Activated T-cell treated with anti-CD3 and anti-CD28 coated beads for 24 hours (primary cell): ENCODE results near the gene GRAP.
A peak's percentile ranks its signal among the peaks of the same experiment; 100 is the strongest.
"Not testable (repeated sequence)": the region's sequence is repeated elsewhere in the genome, so short reads cannot be mapped to it uniquely, and the experiment has no call there.

Source experiments
- DNase-seq: peaks from one replicate; pipeline ENCODE4 v3.0.0-alpha.2; 2020; ENCODE audit warnings: low read depth

The GRAP gene

DNA sequence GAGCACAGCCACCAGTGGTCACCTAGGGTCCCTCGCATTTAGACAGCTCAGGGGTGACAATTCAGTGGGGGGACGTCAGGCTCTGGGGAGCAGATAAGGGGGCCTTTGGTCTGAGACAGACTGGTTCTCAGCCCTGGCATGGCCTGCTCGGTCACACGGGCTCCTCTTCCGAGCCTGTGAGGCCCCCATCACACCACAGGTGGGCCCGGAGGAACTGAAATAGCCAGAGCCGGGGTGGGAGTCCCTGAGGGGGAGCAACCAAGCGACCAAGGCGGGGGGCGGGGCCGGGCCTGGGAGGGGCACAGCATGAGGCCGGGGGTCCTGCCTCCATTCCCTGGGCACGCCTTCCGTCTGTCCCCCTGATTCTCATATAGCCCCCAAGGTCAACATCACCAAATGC, 4.4 kb downstream of the GRAP start:
- not testable (repeated sequence) for DNase-seq

DNA sequence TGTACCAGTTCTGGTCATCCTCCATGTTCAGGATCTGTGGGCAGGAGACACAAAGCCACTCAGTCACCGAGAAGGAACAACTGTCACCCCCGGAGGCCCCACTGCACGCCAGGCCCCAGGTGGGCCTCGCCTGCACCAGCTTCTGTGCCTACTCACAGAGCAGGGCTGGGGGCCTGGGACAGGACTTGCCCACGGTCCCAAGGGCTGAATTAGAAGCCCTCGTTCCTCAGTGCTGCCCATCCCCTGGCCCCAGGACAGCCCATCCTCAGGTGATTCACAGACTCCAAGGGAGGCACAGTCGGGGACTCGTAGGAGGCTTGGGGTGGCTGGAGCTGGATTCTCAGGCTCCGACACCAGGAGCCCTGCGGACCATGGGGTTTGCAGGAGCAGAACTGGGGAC, 4.9 kb downstream of the GRAP start:
- not testable (repeated sequence) for DNase-seq

DNA sequence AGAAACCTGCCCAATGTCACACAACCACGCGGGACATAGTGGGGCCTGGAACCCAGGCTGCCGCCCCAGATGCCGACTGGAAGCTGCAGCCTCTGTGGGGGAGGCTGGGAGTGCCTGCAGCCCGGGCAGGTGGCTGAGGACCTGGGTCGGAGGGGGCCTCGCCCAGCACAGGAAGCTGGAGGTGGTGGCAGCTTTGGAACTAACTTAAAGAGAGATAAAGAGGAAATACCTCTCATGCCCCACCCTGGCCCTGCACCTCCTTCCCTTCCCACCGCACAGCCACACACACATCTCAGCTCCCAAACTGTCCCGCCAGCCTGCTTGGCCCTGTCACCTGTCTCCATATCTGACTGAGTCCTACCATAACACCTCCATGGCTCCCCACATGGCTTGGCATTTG, 6.4 kb downstream of the GRAP start:
- DNase-seq: not testable (repeated sequence)

DNA sequence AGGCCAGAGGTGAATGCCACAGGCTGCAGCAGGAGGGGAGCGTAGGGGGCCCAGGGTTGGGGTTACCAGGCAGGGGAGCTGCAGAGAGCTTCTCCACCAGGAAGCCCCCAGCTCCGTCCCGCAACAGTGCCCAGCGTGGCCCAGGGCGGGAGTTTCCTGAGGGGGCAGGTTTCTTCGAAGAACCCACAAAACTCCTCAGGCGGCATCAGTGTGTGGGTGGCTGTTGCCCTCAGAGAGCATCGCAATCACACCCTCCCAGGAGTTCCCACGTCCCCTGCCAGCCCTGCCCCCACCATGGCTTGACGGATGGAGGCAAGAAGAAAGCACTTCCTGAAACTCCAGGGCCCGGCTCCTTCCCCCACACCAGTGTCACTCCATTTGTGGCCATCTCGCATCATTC, 8.0 kb downstream of the GRAP start:
- DNase-seq: not testable (repeated sequence)

DNA sequence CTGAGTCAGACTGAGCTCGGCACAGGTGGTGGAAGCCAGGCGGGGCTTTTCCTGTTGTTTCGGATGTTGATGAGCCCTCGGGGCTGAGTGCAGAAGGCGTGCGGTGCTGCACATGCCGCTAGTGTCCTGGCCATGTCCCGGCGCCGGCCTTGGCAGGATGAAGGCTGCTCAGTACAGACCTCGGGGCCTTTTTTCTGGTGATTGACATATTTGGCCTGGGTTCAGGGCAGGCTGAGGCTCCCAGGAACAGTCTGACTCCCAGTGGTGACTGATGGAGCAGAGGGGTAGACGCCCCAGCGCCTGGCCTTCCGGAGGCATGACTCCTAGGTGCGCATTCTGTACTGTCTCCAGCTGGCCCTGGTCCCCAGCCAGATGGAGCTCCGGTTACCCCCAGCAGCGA, 8.8 kb downstream of the GRAP start:
- DNase-seq: not testable (repeated sequence)

DNA sequence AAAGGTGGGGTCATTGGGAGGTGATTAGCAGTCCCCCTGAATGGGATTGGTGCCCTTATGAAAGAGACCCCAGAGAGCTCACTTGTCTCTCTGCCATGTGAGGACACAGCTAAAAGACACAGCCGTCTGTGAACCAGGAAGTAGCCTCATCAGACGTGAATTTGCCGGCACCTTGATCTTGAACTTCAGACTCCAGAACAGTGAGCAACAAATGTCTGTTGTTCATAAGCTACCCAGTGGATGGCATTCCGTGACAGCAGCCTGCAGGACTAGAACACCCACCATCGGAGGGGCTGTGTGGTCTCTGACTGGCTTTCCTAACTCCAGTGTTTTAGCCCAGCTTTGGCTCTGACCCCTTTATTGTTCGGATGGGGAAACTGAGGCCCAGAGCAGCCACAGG, 9.2 kb downstream of the GRAP start:
- DNase-seq: not testable (repeated sequence)

DNA sequence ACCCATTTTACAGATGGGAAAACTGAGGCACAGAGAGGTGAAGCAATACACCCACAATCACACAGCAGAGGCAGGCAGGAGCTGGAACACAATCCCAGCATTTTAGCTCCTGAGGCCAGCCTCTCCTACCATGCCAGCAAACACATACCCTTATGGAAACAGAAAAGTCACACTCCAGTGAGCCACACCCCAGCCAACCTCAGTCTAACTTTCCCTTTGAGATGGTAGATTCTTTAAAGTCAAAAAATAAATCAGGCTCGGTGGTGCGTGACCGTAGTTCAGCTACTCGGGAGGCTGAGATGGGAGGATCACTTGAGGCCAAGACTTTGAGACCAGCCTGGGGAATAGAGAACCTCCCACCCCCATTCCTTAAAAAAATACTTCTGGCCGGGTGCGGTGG, 10.6 kb downstream of the GRAP start:
- not testable (repeated sequence) for DNase-seq

DNA sequence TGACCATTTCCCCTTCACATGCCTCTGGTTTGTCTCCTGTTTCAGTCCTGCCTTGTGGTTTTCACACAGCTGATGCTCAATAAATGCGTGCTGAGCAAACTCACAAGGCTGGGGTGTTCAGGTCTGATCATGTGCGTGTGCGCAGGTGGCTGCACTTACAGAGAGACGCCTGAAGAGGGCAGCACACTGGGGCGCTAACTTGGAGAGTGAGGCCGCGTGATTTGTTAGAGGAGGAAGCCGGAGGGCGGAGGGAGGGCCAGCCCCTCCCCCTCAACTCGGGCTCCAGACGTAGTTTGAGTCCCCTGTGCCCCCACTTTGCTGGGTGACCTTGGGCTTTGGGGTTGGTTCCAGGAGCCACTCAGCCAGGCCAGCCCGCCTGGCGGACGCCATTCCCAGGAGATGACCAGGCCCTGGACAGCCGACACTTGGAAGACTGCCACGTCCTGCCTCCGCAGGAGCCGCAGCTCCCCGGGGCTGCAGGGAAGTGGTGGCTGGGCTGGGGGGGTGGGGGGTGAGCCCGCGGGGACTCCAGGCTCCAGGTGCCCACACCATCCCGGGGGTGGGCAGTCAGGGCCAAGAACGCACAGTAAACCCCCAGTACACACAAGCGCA, 14.3 kb downstream of the GRAP start:
- DNase-seq: not testable (repeated sequence)

DNA sequence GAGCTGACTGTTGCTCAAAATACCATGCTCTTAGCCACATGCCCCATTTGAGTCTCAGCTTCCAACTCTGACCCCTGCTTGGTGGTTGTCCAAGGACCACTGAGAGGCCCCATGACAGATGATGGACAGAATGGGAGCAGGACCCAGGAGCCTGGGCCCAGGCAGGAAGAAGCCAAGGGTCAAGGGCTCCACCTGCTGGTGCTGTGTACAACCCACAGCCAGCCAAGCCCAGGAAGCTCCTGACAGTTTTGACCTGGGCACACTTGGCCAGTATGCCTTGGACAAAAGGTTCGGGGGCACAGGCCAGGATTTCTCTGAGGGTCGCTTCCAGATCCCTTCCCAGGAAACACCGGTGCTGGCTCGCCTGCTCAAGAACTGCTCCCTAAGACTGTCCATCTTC, 15.0 kb downstream of the GRAP start:
- peak; percentile 35 for DNase-seq

DNA sequence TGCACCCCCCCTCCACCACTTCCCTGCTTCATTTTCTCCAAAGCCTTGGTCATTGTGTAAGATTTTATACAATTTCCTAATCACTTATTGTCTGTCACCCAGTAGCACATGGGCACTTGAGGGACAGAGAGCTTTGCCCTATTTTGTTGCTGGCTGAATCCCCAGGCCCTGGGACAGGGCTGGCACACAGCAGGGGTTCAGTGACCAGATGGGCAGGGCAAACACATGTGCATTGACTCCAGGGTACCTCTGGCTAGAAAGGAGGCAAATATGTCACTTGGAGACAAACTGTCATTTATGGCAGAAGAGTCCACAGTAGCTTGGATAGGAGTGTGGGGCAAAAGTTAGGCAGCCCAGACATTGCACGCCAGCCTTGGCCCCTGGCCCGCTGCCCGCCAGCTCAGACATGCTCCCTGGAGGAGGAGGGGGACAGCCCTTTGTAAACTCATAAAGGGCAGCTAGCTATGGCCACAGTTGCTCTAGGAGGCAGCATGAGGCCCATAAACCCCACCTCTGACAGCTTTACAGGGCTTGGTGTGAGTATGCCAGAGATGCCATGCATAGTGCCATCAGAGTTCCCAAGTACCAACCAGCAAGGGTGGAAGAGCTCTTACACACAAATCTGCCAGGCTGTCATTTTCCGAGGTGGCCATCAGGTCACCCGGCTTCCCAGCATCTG, 15.8 kb downstream of the GRAP start:
- DNase-seq: not testable (repeated sequence)

DNA sequence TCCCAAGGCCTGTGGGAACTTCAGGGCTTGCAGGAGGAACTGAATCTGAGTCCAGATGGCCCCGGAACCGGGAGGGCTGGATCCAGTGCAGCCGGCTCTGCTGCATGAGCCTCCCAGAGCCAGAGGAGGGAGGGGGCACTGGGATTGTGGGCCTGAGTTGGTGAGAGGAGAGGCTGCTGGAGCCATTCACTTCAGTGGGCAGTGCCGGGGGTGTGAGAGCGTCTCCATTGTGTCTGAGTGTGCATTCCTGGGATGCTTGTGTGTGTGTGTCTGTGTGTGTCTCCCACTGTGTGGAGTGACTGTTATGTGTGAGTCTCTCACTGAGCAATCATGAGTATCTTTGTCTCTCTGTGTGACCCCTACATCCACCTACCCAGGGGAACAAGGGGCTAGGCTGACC, 17.0 kb downstream of the GRAP start:
- DNase-seq: not testable (repeated sequence)

DNA sequence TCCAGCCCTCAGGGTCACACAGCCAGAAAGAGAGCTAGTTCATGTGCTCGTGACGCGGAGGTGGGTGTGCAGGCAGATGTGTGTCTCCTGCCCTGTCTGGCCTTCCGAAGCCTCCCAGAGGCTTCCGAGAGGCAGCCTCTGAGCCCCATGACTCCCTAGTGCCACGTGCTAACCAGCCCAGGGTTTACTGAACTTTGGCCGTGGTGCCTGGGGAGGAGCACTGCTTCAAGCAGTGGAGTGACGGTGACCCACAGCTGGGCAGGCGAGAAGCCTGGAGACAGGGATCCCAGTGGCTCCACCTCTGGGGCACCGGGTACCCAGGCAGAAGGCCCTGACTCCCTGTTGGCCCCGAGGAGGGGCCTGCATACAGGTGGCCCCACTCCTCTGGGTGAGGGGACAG, 18.1 kb downstream of the GRAP start:
- not testable (repeated sequence) for DNase-seq

DNA sequence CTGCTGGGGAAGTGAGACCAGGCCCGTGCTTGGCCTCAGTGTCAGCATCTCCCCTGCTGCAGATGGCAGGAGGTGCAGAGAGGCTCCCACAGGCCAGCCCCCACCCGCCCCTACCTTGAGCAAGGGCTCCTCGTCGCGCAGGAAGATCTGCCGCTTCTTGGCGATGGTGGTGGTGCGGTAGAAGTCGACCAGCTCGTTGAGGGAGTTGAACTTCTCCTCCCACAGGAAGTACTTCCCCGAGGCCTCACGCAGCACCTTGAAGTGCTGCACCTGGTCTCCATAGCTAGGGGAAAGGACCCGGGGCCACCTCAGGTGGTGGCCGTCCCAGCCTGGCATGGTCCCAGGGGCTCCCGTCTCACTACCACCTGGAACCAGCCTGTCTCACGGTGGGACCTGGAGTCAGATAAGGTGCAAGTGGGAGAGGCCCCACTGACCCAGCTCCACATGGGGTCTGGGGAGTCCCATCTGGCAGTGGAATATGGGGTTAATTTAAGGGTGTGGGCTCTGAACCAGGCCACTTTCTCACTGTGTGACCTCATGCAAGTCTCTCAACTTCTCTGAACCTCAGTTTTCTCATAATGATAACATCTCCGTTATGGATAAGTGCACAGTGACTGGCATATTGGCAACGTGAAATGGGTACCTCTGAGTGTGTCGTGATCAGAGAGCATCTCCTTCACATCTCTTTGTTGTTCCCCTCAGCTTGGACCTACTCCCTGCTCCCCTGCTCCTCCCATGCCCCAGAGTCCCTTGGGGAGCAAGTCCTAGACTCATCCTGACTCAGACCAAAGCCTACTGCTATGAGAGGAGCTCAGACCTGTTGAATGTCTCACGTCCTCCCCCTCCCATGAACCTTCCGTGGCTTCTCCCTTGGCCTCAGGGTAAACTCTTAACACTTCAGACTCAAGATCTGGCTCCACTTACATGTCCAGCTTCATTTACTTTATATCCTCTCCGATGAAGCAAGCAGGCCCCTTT, 22.4 kb downstream of the GRAP start:
- no peak for DNase-seq

DNA sequence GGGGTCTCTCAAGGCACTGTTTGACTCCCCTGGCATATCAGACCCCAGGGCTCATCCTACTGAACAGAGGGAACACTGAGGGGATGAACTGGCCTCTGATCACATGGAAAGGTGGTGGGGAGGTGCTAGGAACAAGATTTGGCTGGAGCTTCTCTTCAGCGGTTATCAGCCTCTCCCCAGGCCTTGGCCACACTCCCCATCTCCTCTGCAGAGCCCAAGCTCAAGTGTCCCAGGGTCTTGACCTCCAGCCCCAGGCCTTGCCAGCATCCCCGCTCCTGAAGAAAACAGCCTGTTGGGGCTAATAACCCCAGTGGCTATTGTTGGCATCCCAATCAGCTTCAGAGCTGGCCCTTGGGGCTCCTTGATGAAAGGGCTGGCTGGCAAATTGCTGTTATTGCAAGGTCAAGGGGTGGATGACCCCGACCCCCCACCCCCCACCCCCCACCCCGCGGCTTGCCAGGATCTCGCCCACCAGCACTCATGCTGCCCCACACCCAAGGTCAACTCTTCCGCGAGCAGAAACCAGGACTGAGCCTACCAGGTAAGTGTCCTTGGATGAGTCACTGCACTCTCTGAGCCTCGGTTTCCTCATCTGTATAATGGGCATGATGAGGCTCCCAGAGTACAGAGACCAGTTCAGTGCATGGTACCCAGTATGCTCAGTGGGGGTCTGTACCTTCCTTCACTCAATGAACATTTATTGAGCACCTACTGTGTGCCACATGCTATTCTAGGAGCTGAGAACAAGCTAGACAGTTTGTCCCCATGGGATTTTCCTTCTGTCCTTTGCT, 23.4 kb downstream of the GRAP start:
- no peak for DNase-seq

DNA sequence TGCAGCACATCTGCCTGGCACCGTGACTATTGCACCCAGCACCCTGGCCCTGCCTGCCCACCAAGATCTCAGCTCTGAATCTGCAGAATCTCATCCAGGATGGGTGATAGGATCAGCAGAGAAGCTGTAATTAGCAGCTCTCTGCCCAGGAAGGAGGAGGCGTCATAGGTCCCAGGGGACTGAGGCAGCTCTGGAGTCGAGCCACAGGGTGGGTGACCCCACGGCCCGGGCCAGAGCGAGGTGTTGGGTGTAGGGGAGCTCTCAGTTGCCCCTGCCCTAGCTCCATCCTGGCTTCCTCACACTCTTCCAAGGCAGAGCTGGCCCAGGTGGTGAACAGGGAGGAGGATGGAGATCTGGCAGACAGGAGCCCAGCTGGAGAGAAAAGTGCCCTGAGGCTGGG, 24.0 kb downstream of the GRAP start:
- DNase-seq: no peak

DNA sequence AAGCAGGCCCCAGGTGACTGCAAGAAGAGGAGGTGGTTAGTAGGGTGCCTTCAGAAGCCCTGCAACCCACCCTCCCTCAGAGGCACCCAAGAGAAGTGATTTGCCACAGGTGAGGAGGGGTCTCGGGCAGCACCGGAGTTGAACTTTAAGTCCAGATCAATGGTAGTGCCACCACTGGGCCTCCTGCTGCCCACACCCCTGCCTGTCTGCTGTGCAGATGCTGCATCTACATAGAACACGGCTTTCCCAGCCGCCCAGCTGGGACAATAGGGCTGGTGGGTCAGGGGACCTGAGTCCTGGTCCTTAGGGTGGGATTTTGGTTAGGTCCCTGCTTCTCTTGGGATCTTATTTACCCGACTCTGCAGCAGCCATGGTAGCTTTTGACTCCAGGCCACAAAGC, 24.6 kb downstream of the GRAP start:
- DNase-seq: no peak

DNA sequence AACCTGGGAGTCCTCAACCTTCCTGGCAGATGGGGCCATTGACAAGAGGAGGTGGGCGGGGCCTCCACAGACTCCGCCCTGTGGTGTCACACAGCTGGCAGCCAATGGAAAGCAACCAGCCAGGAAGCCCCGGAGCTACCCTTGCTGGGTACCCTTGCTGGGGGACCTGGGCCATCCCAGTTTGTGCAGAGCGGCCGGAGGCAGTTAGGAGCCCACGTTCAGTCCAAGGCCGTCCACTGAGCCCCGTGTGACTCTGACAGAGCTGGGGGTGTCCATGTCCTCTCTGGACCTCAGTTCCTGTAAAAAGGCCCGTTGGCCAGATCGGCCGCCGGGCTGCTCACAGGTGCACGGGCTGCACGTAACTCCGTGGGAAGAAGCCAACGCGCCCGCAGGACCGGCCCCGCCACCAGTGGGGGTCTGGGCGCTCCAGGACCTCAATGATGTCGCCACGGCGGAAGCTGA, 25.1 kb downstream of the GRAP start:
- DNase-seq: no peak

DNA sequence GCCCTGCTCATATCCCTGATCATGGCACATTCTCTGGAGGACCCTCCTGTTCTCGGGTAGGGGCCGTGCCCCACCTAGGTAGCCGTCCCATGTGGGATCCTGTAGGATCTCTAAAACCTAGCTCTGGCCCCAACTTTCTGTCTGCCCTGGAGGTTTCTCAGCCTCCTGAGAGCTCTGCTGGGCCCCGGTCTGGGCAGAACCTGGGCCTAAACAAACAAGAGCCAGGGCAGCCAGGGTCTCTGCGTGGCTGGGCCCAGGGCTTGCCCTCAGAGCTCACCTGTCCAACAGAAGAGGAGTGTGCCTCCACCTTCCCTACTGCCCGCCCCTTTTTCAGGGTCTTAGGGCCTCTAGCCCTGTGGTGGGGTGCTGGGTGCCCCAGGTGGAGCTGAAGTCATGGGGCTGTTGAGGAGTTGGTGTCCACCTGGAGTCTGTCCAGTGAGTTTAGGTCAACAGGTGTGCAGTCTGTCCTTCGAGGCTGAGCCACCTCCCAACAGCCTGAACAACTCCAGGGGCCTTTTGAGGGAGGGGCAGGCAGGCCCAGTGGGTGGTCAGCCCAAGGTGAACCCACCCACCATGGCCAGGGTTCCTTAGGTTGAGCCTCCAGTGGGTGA, 25.6 kb downstream of the GRAP start:
- not testable (repeated sequence) for DNase-seq

DNA sequence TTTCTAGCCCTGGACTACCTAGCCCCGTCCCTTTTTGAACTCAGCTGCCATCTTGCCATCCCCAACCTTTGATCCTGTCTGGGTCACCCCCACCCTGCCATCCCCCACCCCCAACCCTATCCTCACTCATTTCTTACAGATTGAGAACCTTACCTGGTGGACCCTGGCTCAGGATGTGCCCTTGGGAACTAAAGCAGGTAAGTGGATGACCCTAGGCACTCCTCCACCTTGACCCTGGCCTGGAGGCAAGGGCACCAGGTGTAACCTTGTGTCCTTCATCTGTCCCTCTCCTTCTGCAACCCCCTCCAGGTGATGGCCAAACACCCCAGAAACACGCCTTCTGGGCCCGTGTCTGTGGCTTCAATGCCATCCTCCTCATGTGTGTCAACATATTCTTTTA, 26.7 kb downstream of the GRAP start:
- no peak for DNase-seq

DNA sequence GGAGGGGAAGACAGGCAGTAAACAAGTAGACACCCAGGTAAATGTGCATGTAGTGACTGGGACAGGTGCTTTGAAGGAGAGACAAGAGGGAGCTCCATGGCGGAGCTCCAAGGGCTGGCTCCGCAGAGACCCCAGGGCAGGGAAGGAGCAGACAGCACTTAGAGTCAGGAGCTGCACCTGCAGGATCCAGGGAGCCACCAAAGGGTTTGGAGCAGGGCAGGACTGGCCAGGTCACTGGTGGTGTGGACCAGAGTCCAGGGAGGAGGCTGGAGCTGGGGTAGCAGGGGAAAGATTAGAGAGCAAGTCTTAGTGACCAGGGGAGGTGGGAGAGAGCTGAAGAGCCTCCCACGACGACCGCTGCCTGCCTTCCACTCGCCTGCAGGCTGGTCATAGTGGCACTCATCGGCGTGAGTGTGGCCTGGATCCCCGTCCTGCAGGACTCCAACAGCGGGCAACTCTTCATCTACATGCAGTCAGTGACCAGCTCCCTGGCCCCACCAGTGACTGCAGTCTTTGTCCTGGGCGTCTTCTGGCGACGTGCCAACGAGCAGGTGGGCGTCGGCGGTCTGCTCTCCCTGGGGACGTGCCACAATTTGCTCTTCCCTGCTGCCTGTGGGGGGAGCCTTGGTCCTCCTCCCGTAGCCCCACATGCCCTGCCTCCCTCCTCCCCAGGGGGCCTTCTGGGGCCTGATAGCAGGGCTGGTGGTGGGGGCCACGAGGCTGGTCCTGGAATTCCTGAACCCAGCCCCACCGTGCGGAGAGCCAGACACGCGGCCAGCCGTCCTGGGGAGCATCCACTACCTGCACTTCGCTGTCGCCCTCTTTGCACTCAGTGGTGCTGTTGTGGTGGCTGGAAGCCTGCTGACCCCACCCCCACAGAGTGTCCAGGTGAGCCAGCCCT, 27.5 kb downstream of the GRAP start:
- no peak for DNase-seq

DNA sequence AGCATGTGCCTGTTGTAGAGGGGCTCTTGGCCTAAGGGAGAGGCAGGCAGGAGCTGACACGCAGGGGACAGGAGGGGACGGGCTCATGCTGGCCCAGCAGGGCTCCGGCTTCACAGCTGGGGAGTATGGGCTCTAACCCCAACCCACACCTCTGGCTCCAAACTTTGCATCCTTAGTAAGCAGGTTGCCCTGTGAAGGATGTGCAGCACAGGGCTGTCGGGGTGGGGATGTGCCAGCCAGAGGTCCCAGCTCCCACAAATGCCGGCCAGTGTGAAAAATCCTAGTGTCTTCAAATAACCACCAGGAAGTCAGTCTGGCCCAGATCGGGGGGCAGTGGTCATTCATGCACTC, 28.2 kb downstream of the GRAP start:
- DNase-seq: no peak
